H9 (cell line): ENCODE results near the gene HIPK2. TPM values are rescaled to one million over a fixed set of nuclear protein-coding genes. Genes with fewer than 3 reads are reported as not detected.

Source experiments
- DNase-seq: peaks from one replicate; pipeline ENCODE4 v3.0.0-alpha.2; 2017
- H2AFZ ChIP-seq: one replicate; pipeline ENCODE4 v1.6.1; 2013; ENCODE audit warnings: mild to moderate bottlenecking, low read length, control low read depth, moderate library complexity
- H2AK5ac ChIP-seq: 2 replicates; pipeline ENCODE4 v1.6.1; 2013; ENCODE audit warnings: low read length, control low read depth, mixed read lengths; ENCODE audit not compliant: insufficient read length
- H2BK120ac ChIP-seq: one replicate; pipeline ENCODE4 v1.6.1; 2013; ENCODE audit warnings: low read depth, mild to moderate bottlenecking, low read length, control low read depth, inconsistent platforms; ENCODE audit not compliant: poor library complexity, severe bottlenecking
- H2BK12ac ChIP-seq: 2 replicates; pipeline ENCODE4 v1.6.1; 2013; ENCODE audit warnings: low read length, control low read depth, mixed read lengths, low read depth; ENCODE audit not compliant: insufficient read length
- H2BK15ac ChIP-seq: 2 replicates; pipeline ENCODE4 v1.6.1; 2013; ENCODE audit warnings: low read depth, low read length, control low read depth
- H2BK20ac ChIP-seq: one replicate; pipeline ENCODE4 v1.6.1; 2013; ENCODE audit warnings: low read depth, mild to moderate bottlenecking, low read length, control low read depth, inconsistent platforms; ENCODE audit not compliant: poor library complexity, severe bottlenecking
- H2BK5ac ChIP-seq: 2 replicates; pipeline ENCODE4 v1.6.1; 2013; ENCODE audit warnings: low read length, control low read depth, mixed read lengths; ENCODE audit not compliant: insufficient read length
- H3K14ac ChIP-seq: 2 replicates; pipeline ENCODE4 v1.6.1; 2013; ENCODE audit warnings: low read length, control low read depth; ENCODE audit not compliant: insufficient read depth
- H3K18ac ChIP-seq: 2 replicates; pipeline ENCODE4 v1.6.1; 2013; ENCODE audit warnings: low read depth, mild to moderate bottlenecking, mixed read lengths, low read length, control low read depth; ENCODE audit not compliant: insufficient read length
- H3K23ac ChIP-seq: 2 replicates; pipeline ENCODE4 v1.6.1; 2013; ENCODE audit warnings: low read length, control low read depth, mixed read lengths, low read depth; ENCODE audit not compliant: insufficient read length
- H3K23me2 ChIP-seq: 2 replicates; pipeline ENCODE4 v1.6.1; 2013; ENCODE audit warnings: low read depth, mild to moderate bottlenecking, mixed read lengths, low read length, control low read depth; ENCODE audit not compliant: insufficient read length, poor library complexity, severe bottlenecking
- H3K27ac ChIP-seq: 2 replicates; pipeline ENCODE4 v1.5.1; 2013; ENCODE audit warnings: low read length, control low read depth, mixed read lengths, low read depth; ENCODE audit not compliant: insufficient read length
- H3K27me3 ChIP-seq: 2 replicates; pipeline ENCODE4 v1.6.1; 2013; ENCODE audit warnings: low read length, control low read depth, inconsistent platforms; ENCODE audit not compliant: insufficient read depth
- H3K4ac ChIP-seq: 2 replicates; pipeline ENCODE4 v1.6.1; 2013; ENCODE audit warnings: low read depth, mild to moderate bottlenecking, control low read depth, inconsistent platforms, low read length, moderate library complexity
- H3K4me1 ChIP-seq: 2 replicates; pipeline ENCODE4 v1.6.1; 2013; ENCODE audit warnings: low read length, control low read depth, inconsistent platforms; ENCODE audit not compliant: insufficient read depth
- H3K4me2 ChIP-seq: 2 replicates; pipeline ENCODE4 v1.6.1; 2013; ENCODE audit warnings: low read length, control low read depth, mixed read lengths; ENCODE audit not compliant: insufficient read length, insufficient read depth
- H3K56ac ChIP-seq: 2 replicates; pipeline ENCODE4 v1.6.1; 2013; ENCODE audit warnings: low read depth, mild to moderate bottlenecking, mixed read lengths, low read length, control low read depth; ENCODE audit not compliant: insufficient read length
- H3K79me1 ChIP-seq: 2 replicates; pipeline ENCODE4 v1.6.1; 2013; ENCODE audit warnings: low read depth, mild to moderate bottlenecking, moderate library complexity, low read length, control low read depth, inconsistent platforms; ENCODE audit not compliant: insufficient read depth, poor library complexity, severe bottlenecking
- H3K79me2 ChIP-seq: 2 replicates; pipeline ENCODE4 v1.6.1; 2013; ENCODE audit warnings: low read length, control low read depth, inconsistent platforms; ENCODE audit not compliant: insufficient read depth
- H3K9ac ChIP-seq: 2 replicates; pipeline ENCODE4 v1.6.1; 2013; ENCODE audit warnings: low read length, control low read depth, mixed read lengths; ENCODE audit not compliant: insufficient read length; ENCODE audit errors: extremely low read depth
- H3K9me3 ChIP-seq: one replicate; pipeline ENCODE4 v1.6.1; 2013; ENCODE audit warnings: low read depth, low read length, inconsistent platforms; ENCODE audit not compliant: control insufficient read depth
- H3T11ph ChIP-seq: one replicate; pipeline ENCODE4 v1.6.1; 2013; ENCODE audit warnings: mild to moderate bottlenecking, low read length, control low read depth, inconsistent platforms
- H4K20me1 ChIP-seq: one replicate; pipeline ENCODE4 v1.6.1; 2013; ENCODE audit not compliant: control insufficient read depth, insufficient read length, insufficient read depth
- H4K5ac ChIP-seq: 2 replicates; pipeline ENCODE4 v1.6.1; 2013; ENCODE audit warnings: low read depth, mild to moderate bottlenecking, mixed read lengths, low read length, control low read depth; ENCODE audit not compliant: insufficient read length
- H4K8ac ChIP-seq: replicated peaks from 2 replicates; pipeline ENCODE4 v1.6.1; 2013; ENCODE audit warnings: low read length, control low read depth, mixed read lengths, low read depth; ENCODE audit not compliant: insufficient read length
- H4K91ac ChIP-seq: 2 replicates; pipeline ENCODE4 v1.6.1; 2013; ENCODE audit warnings: low read depth, mild to moderate bottlenecking, moderate library complexity, mixed read lengths, low read length, control low read depth; ENCODE audit not compliant: insufficient read length
- H3K27ac Mint-ChIP-seq, 3 experiments: 2 replicates in 2 of 3; 3 replicates in 1 of 3; pipeline ENCODE4 v1.8.0; 2020 to 2021; ENCODE audit warnings: mixed read lengths in 3 of 3, mild to moderate bottlenecking in 1 of 3, moderate library complexity in 1 of 3
- H3K27me3 Mint-ChIP-seq: 2 replicates; pipeline ENCODE4 v1.8.0; 2021; ENCODE audit warnings: low read depth, mild to moderate bottlenecking, moderate library complexity, mixed read lengths
- H3K36me3 Mint-ChIP-seq, 3 experiments: 2 replicates in 2 of 3; 3 replicates in 1 of 3; pipeline ENCODE4 v1.8.0; 2020 to 2021; ENCODE audit warnings: low read depth in 3 of 3, mixed read lengths in 3 of 3; ENCODE audit not compliant: insufficient read depth in 1 of 3
- H3K4me1 Mint-ChIP-seq, 2 experiments: 2 replicates each; pipeline ENCODE4 v1.8.0; 2020; ENCODE audit warnings: mixed read lengths in 2 of 2
- H3K4me3 Mint-ChIP-seq, 2 experiments: 2 replicates in 1 of 2; 3 replicates in 1 of 2; pipeline ENCODE4 v1.8.0; 2020 to 2021; ENCODE audit warnings: mild to moderate bottlenecking in 2 of 2, mixed read lengths in 2 of 2, moderate library complexity in 1 of 2
- H3K9me3 Mint-ChIP-seq, 2 experiments: 2 replicates in 1 of 2; 3 replicates in 1 of 2; pipeline ENCODE4 v1.8.0; 2020; ENCODE audit warnings: mild to moderate bottlenecking in 2 of 2, mixed read lengths in 2 of 2, moderate library complexity in 1 of 2
- WGBS: extraction: QIAGEN DNeasy Blood & Tissue Kit; methylation state at CpG from one replicate; pipeline ENCODE4 v1.1.7; 2013; ENCODE audit warnings: missing lambda C conversion rate, low lambda C conversion rate, mixed read lengths; ENCODE audit not compliant: insufficient read length; ENCODE audit errors: extremely low coverage; 5-methylcytosine and 5-hydroxymethylcytosine counted together
- total RNA-seq: library from RNA; stranded (reverse); gene quantifications from 2 replicates; pipeline ENCODE4 v1.2.1, GENCODE V29; 2021
- TF ChIP-seq, protein P1 (sequence below): fragments of 200-600 bp; sonication (generic); conservative IDR thresholded peaks from 3 replicates; pipeline ENCODE4 v1.8.0; 2021; ENCODE audit warnings: antibody characterized with exemption, mild to moderate bottlenecking

HIPK2 gene
- total RNA-seq, 1 experiment from 2014 or later = 21.9 TPM

DNA sequence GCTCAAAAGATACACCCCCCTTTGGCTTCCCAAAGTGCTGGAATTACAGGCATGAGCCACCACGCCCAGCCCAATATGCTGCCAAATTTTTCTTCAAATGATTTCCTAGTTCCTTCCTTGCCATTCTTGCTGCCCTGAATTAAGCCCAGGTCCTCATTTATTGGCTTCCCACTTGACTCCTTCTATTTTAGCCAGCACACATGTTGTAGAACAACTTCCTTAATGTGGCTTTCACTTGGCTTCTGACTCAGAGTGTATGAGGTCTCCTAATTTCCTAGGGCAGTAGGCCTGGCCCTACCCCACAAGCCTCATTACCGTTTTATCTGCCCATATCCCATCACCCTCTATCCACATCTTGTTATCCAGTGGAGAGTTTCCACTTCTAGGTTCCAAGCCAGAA is 21.8 kb upstream of the HIPK2 start:
- Histone ChIP-seq H3K4ac (no peak overlapping the region), H3K27ac (no peak overlapping the region), H3K4me2 (no peak overlapping the region), H2BK15ac (no peak overlapping the region), H3K4me1 (peaks cover 5% of the 10 kb centered on the region; the same call in 1 of the 2 replicates), H3K23ac (no peak overlapping the region), H2BK12ac (no peak overlapping the region), H3K18ac (no peak overlapping the region), H2BK20ac (no peak overlapping the region), H3T11ph (no peak overlapping the region), H4K91ac (no peak overlapping the region), H3K9me3 (no peaks in the 10 kb centered on the region), H2BK120ac (no peak overlapping the region), H3K79me2 (no peaks in the 10 kb centered on the region), H4K8ac (no peak overlapping the region), H2AK5ac (no peak overlapping the region), H3K14ac (no peak overlapping the region), H2AFZ (no peak overlapping the region), H3K23me2 (no peaks in the 10 kb centered on the region), H3K56ac (no peak overlapping the region), H3K27me3 (no peaks in the 10 kb centered on the region), H3K9ac (no peak overlapping the region), H4K5ac (no peak overlapping the region), H3K79me1 (no peaks in the 10 kb centered on the region), H2BK5ac (no peak overlapping the region), H4K20me1 (no peaks in the 10 kb centered on the region)
- Mint-ChIP-seq H3K9me3 (peaks cover 25 to 26% of the 10 kb centered on the region in 2 experiments), H3K4me1 (peaks cover 4 to 5% of the 10 kb centered on the region in 2 experiments; a peak in 3 of 4 replicates), H3K27ac (no peak overlapping the region), H3K27me3 (no peaks in the 10 kb centered on the region; the same call in 1 of the 2 replicates), H3K36me3 (peaks cover 11 to 19% (median 12%) of the 10 kb centered on the region in 3 experiments), H3K4me3 (no peak overlapping the region)
- WGBS = no CpG with 5 or more reads among the region's 2 CpGs
- TF ChIP-seq, protein P1, sequence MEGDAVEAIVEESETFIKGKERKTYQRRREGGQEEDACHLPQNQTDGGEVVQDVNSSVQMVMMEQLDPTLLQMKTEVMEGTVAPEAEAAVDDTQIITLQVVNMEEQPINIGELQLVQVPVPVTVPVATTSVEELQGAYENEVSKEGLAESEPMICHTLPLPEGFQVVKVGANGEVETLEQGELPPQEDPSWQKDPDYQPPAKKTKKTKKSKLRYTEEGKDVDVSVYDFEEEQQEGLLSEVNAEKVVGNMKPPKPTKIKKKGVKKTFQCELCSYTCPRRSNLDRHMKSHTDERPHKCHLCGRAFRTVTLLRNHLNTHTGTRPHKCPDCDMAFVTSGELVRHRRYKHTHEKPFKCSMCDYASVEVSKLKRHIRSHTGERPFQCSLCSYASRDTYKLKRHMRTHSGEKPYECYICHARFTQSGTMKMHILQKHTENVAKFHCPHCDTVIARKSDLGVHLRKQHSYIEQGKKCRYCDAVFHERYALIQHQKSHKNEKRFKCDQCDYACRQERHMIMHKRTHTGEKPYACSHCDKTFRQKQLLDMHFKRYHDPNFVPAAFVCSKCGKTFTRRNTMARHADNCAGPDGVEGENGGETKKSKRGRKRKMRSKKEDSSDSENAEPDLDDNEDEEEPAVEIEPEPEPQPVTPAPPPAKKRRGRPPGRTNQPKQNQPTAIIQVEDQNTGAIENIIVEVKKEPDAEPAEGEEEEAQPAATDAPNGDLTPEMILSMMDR = no peak
- no peak for DNase-seq
